Liver (tissue), 9 donors: ENCODE data around the gene PHF24. TPM values are rescaled to one million over a fixed set of nuclear protein-coding genes. Genes with fewer than 3 reads are reported as not detected.

ENCODE experiments used
- DNase-seq: peaks from one replicate; pipeline ENCODE4 v3.0.0-alpha.2; 2017; ENCODE audit warnings: low spot score
- H3K27ac ChIP-seq, 2 donors: one replicate each; pipeline ENCODE4 v1.7.0; 2013; ENCODE audit warnings: inconsistent platforms in 2 of 2, low read length in 2 of 2, control low read depth in 1 of 2, low read depth in 1 of 2, mild to moderate bottlenecking in 1 of 2
- H3K27me3 ChIP-seq, 4 donors: one replicate each; pipeline versions ENCODE4 v1.6.1 to v1.7.0; 2013; ENCODE audit warnings: low read length in 3 of 4, inconsistent platforms in 1 of 4, mild to moderate bottlenecking in 1 of 4, moderate library complexity in 1 of 4; ENCODE audit not compliant: control insufficient read depth in 4 of 4, insufficient read depth in 4 of 4
- H3K36me3 ChIP-seq, 4 donors: one replicate each; pipeline versions ENCODE4 v1.6.1 to v1.7.0; 2013; ENCODE audit warnings: low read length in 3 of 4, mild to moderate bottlenecking in 3 of 4, low read depth in 1 of 4, moderate library complexity in 1 of 4; ENCODE audit not compliant: control insufficient read depth in 4 of 4, insufficient read depth in 3 of 4
- H3K4me1 ChIP-seq, 4 donors: one replicate each; pipeline versions ENCODE4 v1.6.1 to v1.7.0; 2013; ENCODE audit warnings: low read length in 3 of 4, mild to moderate bottlenecking in 3 of 4, moderate library complexity in 1 of 4; ENCODE audit not compliant: control insufficient read depth in 4 of 4, insufficient read depth in 4 of 4
- H3K4me3 ChIP-seq, 3 donors: one replicate each; pipeline versions ENCODE4 v1.6.1 to v1.7.0; 2013; ENCODE audit warnings: low read length in 3 of 3, control low read depth in 1 of 3, low read depth in 1 of 3, mild to moderate bottlenecking in 1 of 3
- H3K9ac ChIP-seq, 2 donors: one replicate each; pipeline ENCODE4 v1.7.0; 2013; ENCODE audit warnings: low read length in 2 of 2, mild to moderate bottlenecking in 2 of 2, moderate library complexity in 2 of 2, control low read depth in 1 of 2, low read depth in 1 of 2
- H3K9me3 ChIP-seq, 4 donors: one replicate each; pipeline versions ENCODE4 v1.6.1 to v1.7.0; 2013; ENCODE audit warnings: low read length in 3 of 4; ENCODE audit not compliant: control insufficient read depth in 4 of 4
- FOXA2 ChIP-seq: IDR thresholded peaks from 2 replicates; pipeline ENCODE4 v1.6.1; 2016; ENCODE audit warnings: antibody characterized with exemption
- GABPA ChIP-seq, 2 donors: IDR thresholded peaks in 1 of 2; conservative IDR thresholded peaks in 1 of 2; 2 replicates each; pipeline ENCODE4 v1.6.1; 2016; ENCODE audit warnings: antibody characterized with exemption in 2 of 2, mild to moderate bottlenecking in 1 of 2, moderate library complexity in 1 of 2
- HNF4A ChIP-seq, 2 donors: conservative IDR thresholded peaks; 2 replicates each; pipeline ENCODE4 v1.6.1; 2016; ENCODE audit warnings: antibody characterized with exemption in 2 of 2, mild to moderate bottlenecking in 2 of 2
- HNF4G ChIP-seq: IDR thresholded peaks from 2 replicates; pipeline ENCODE4 v1.6.1; 2016; ENCODE audit warnings: antibody characterized with exemption
- JUND ChIP-seq, 2 donors: IDR thresholded peaks; 2 replicates each; pipeline ENCODE4 v1.6.1; 2016; ENCODE audit warnings: antibody characterized with exemption in 2 of 2
- RAD21 ChIP-seq, 2 donors: IDR thresholded peaks; 2 replicates each; pipeline ENCODE4 v1.6.1; 2016; ENCODE audit warnings: antibody characterized with exemption in 2 of 2, mild to moderate bottlenecking in 2 of 2
- RXRA ChIP-seq, 2 donors: IDR thresholded peaks; 2 replicates each; pipeline ENCODE4 v1.6.1; 2017 to 2018; ENCODE audit warnings: antibody characterized with exemption in 2 of 2, mild to moderate bottlenecking in 1 of 2
- SP1 ChIP-seq: IDR thresholded peaks from 2 replicates; pipeline ENCODE4 v1.6.1; 2018; ENCODE audit warnings: antibody characterized with exemption, mild to moderate bottlenecking
- YY1 ChIP-seq: IDR thresholded peaks from 2 replicates; pipeline ENCODE4 v1.6.1; 2016; ENCODE audit warnings: antibody characterized with exemption, mild to moderate bottlenecking
- WGBS: extraction: QIAGEN DNeasy Blood & Tissue Kit; methylation state at CpG from one replicate; pipeline ENCODE4 v1.1.7; 2013; 5-methylcytosine and 5-hydroxymethylcytosine counted together
- polyA plus RNA-seq, 2 donors: library from polyadenylated mRNA; stranded (reverse) in 1 of 2; unstranded in 1 of 2; fragments of 200-250 nt in 1 of 2; fragments of >200 nt in 1 of 2; fragmentation: Nextera tagmentation in 1 of 2; extraction: Ambion mirVana in 1 of 2; gene quantifications; one replicate each; pipeline versions ENCODE4 v1.2.1 to v1.2.3, GENCODE V29; 2013 to 2015
- total RNA-seq, 2 donors: library from RNA; depleted of rRNA; stranded (reverse); fragments of >200 nt; gene quantifications; one replicate each; pipeline ENCODE4 v1.2.3, GENCODE V29; 2014
- TF ChIP-seq, protein P1 (sequence below): IDR thresholded peaks from 2 replicates; pipeline ENCODE4 v1.6.1; 2016; ENCODE audit warnings: antibody characterized with exemption
- TF ChIP-seq, protein P2 (sequence below): IDR thresholded peaks from 2 replicates; pipeline ENCODE4 v1.6.1; 2016; ENCODE audit warnings: antibody characterized with exemption
- TF ChIP-seq, protein P3 (sequence below): IDR thresholded peaks from 2 replicates; pipeline ENCODE4 v1.6.1; 2016; ENCODE audit warnings: antibody characterized with exemption
- donor health status: healthy.
- donor health status: healthy.
- donor health status: healthy.
- donor health status: healthy.
- donor health status: healthy.

Gene PHF24
- total and polyA plus RNA-seq, 4 donors = 0.01 to 0.17 (median 0.04) TPM

DNA sequence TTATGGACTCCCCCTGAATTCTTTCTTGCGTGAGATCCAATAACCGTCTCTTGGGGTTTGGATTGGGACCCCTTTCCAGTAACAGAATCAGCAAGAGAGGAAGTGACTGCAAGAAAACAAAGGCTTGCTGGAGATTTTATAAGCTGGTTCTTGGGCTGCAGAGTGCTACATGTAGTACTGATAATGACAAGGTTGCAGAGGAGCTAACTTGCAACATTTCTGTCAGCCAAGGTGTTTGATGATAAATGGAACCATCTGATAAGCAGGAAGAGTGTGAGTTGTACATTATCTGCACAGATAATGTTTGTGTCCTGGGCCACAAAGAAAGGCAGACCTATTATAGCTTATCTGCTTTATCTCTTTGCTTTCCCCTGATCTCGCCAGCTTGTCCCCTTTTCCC is 68.6 kb downstream of the PHF24 start (continued):
- TF ChIP-seq RAD21 (IDR thresholded peaks at IDR 0.05) = no peak
- no peak for TF ChIP-seq HNF4G
- no peak for TF ChIP-seq FOXA2

DNA sequence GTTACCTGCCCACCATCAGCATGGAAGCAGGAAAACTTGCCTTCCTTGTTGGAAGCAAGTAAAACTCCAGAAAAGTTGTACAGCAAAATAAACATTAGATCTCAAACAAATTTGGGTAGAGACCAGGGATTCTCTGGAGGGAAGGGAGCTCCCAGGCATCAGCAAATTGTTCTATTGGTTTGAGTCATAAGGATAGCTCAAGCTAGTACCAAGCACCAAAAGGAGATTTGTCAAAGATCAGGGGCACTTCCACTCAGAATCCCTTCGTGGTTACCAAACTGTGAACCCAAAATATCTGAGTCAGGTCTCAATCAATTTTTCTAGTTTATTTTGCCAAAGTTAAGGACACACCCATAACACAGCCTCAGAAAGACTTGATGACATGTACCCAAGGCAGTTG is 69.3 kb downstream of the PHF24 start:
- no peak for TF ChIP-seq FOXA2
- TF ChIP-seq SP1 = no peak
- TF ChIP-seq RXRA (IDR thresholded peaks at IDR 0.05) = no peak
- no peak for TF ChIP-seq HNF4A (conservative IDR thresholded peaks at IDR 0.05)
- DNase-seq = no peak
- Histone ChIP-seq H3K4me1 (peaks cover 0 to 3% (median 0%) of the 10 kb centered on the region in 4 donors), H3K4me3 (no peak overlapping the region), H3K36me3 (peaks cover 0 to 10% (median under 1%) of the 10 kb centered on the region in 4 donors), H3K9ac (no peak overlapping the region), H3K27me3 (no peaks in the 10 kb centered on the region), H3K9me3 (no peaks in the 10 kb centered on the region), H3K27ac (no peak overlapping the region)
- 58% methylated on average over 1 of the region's 1 CpG for WGBS

DNA sequence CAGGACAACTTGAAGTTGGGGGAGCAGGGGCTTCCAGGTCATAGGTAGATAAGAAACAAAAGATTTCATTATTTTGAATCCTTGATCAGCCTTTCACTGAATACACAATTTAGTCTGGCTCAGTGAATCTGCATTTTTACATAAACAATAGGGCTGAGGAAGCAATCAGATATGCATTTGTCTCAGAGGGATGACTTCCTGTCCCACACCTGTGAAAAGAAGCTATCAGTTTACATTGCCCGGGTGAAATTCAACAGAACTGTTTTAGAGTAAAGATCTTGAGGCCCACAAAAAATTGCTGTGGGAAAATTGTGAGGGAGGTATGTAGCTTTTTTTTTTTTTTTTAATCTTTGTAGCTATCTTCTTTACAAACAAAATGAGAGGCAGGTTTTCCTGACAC is 69.8 kb downstream of the PHF24 start:
- Histone ChIP-seq H3K27me3 (no peaks in the 10 kb centered on the region), H3K27ac (no peak overlapping the region), H3K36me3 (peaks cover 0 to 6% (median 0%) of the 10 kb centered on the region in 4 donors), H3K4me1 (peaks cover 0 to 3% (median 0%) of the 10 kb centered on the region in 4 donors), H3K9ac (no peak overlapping the region), H3K9me3 (no peaks in the 10 kb centered on the region), H3K4me3 (no peak overlapping the region)
- TF ChIP-seq RAD21 (IDR thresholded peaks at IDR 0.05) = no peak
- 66% methylated on average over 1 of the region's 1 CpG for WGBS
- DNase-seq = no peak

DNA sequence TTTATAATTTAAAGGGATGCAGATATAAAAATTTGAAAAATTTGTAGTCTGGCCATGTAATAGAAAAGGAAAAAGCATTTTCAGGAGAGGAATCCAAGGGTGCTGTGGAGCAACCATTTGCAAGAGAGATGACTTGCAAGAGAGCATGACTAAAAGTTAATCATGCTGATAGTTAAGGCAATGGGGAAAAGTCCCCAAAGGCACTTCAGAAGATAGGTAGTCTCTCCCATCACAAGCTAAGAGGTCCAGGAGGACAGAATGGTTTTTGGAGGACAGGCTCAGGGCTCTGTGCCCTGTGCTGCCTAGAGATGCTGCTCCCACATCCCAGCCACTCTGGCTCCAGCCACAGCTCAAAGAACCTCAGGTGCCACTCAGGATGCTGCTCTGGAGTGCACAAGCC is 70.3 kb downstream of the PHF24 start:
- H3K9me3 ChIP-seq = no peaks in the 10 kb centered on the region
- H3K9ac ChIP-seq = no peak overlapping the region
- no peaks in the 10 kb centered on the region for H3K27me3 ChIP-seq
- DNase-seq = no peak
- H3K4me1 ChIP-seq = peaks cover 0 to 3% (median 0%) of the 10 kb centered on the region in 4 donors
- no peak overlapping the region for H3K4me3 ChIP-seq
- TF ChIP-seq GABPA (IDR thresholded peaks at IDR 0.05 in 1 of 2, conservative IDR thresholded peaks at IDR 0.05 in 1 of 2) = no peak
- no peak overlapping the region for H3K27ac ChIP-seq
- peaks cover 0 to 8% (median 0%) of the 10 kb centered on the region in 4 donors for H3K36me3 ChIP-seq

DNA sequence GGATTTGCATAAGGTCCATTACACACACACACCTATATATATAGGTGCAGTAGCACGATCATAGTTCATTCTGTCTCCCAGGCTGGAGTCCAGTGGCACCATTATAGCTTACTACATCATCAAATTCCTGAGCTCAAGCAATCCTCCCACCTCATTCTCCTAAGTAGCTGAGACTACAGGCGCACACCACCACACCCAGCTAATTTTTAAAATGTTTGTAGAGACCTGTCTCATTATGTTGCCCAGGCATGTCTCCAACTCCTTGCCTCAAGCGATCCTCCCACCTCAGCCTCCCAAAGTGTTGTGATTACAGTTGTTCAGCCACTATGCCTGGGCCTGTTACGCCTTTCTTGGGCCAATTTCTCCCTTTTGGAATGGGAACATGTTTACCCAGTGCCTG is 71.2 kb downstream of the PHF24 start:
- H3K36me3 ChIP-seq = peaks cover 0 to 8% (median under 1%) of the 10 kb centered on the region in 4 donors
- no peak for DNase-seq
- no peak overlapping the region for H3K27ac ChIP-seq
- TF ChIP-seq GABPA (IDR thresholded peaks at IDR 0.05 in 1 of 2, conservative IDR thresholded peaks at IDR 0.05 in 1 of 2) = no peak
- no peak overlapping the region for H3K4me3 ChIP-seq
- no peak overlapping the region for H3K9ac ChIP-seq
- no peaks in the 10 kb centered on the region for H3K9me3 ChIP-seq
- peaks cover 0 to 3% (median 0%) of the 10 kb centered on the region in 4 donors for H3K4me1 ChIP-seq
- H3K27me3 ChIP-seq = no peaks in the 10 kb centered on the region
- 72% methylated on average over 4 of the region's 4 CpGs for WGBS

DNA sequence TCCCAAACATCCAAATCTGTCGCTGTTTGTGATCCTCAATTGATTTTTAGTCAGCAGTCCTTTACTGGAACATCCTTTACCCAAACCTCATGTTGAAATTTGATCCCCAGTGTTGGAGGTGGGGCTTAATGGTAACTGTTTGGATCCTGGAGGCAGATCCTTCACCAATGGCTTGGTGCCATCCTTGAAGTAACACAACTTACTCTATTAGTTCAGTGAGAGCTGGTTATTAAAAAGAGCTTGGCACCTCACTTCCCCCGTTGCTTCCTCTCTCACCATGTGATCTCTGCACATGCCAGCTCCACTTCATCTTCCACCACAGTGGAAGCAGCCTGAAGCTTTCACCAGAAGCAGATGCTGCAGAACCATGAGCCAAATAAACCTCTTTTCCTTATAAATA is 71.8 kb downstream of the PHF24 start:
- Histone ChIP-seq H3K27ac (no peak overlapping the region), H3K9me3 (no peaks in the 10 kb centered on the region), H3K9ac (no peak overlapping the region), H3K27me3 (no peaks in the 10 kb centered on the region), H3K4me1 (peaks cover 0 to 3% (median 0%) of the 10 kb centered on the region in 4 donors), H3K36me3 (peaks cover 0 to 8% (median 2%) of the 10 kb centered on the region in 4 donors), H3K4me3 (no peak overlapping the region)
- DNase-seq = no peak
- WGBS = 40% methylated on average over 2 of the region's 2 CpGs
- TF ChIP-seq RXRA (IDR thresholded peaks at IDR 0.05) (peak in 1 of 2 donors; percentile 62), JUND (IDR thresholded peaks at IDR 0.05) (no peak), GABPA (IDR thresholded peaks at IDR 0.05 in 1 of 2, conservative IDR thresholded peaks at IDR 0.05 in 1 of 2) (peak in 1 of 2 donors; percentile 66), SP1 (peak; percentile 23), RAD21 (IDR thresholded peaks at IDR 0.05) (peak in 1 of 2 donors; percentile 7), YY1 (peak; percentile 73), HNF4A (conservative IDR thresholded peaks at IDR 0.05) (peak; percentile 51 to 63)
- TF ChIP-seq, protein P1, sequence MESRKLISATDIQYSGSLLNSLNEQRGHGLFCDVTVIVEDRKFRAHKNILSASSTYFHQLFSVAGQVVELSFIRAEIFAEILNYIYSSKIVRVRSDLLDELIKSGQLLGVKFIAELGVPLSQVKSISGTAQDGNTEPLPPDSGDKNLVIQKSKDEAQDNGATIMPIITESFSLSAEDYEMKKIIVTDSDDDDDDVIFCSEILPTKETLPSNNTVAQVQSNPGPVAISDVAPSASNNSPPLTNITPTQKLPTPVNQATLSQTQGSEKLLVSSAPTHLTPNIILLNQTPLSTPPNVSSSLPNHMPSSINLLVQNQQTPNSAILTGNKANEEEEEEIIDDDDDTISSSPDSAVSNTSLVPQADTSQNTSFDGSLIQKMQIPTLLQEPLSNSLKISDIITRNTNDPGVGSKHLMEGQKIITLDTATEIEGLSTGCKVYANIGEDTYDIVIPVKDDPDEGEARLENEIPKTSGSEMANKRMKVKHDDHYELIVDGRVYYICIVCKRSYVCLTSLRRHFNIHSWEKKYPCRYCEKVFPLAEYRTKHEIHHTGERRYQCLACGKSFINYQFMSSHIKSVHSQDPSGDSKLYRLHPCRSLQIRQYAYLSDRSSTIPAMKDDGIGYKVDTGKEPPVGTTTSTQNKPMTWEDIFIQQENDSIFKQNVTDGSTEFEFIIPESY = peak; percentile 30
- TF ChIP-seq, protein P2, sequence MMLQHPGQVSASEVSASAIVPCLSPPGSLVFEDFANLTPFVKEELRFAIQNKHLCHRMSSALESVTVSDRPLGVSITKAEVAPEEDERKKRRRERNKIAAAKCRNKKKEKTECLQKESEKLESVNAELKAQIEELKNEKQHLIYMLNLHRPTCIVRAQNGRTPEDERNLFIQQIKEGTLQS = no peak
- TF ChIP-seq, protein P3, sequence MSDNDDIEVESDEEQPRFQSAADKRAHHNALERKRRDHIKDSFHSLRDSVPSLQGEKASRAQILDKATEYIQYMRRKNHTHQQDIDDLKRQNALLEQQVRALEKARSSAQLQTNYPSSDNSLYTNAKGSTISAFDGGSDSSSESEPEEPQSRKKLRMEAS = peak; percentile 85
